Trophoblast cell (in vitro differentiated cells and primary cell): ENCODE results near the gene CD163.

ENCODE experiments used
- DNase-seq, 2 donors: peaks; one replicate each; pipeline ENCODE4 v3.0.0-alpha.2; 2016
- H2AFZ ChIP-seq: 2 replicates; pipeline ENCODE4 v1.6.1; 2013; ENCODE audit warnings: low read length, moderate library complexity, mild to moderate bottlenecking; ENCODE audit not compliant: insufficient read depth, poor library complexity
- H2AK5ac ChIP-seq: 2 replicates; pipeline ENCODE4 v1.6.1; 2013; ENCODE audit warnings: mild to moderate bottlenecking, low read length
- H2BK120ac ChIP-seq: 2 replicates; pipeline ENCODE4 v1.6.1; 2013; ENCODE audit warnings: low read length, mild to moderate bottlenecking, moderate library complexity; ENCODE audit not compliant: insufficient read depth, poor library complexity
- H2BK12ac ChIP-seq: 2 replicates; pipeline ENCODE4 v1.6.1; 2013; ENCODE audit warnings: mild to moderate bottlenecking, low read length, moderate library complexity
- H2BK5ac ChIP-seq: 2 replicates; pipeline ENCODE4 v1.6.1; 2013; ENCODE audit warnings: low read length, low read depth, moderate library complexity, mild to moderate bottlenecking; ENCODE audit not compliant: poor library complexity
- H3K14ac ChIP-seq: 2 replicates; pipeline ENCODE4 v1.6.1; 2013; ENCODE audit warnings: mild to moderate bottlenecking, low read length
- H3K18ac ChIP-seq: 2 replicates; pipeline ENCODE4 v1.6.1; 2013; ENCODE audit warnings: mild to moderate bottlenecking, low read length
- H3K23ac ChIP-seq: 2 replicates; pipeline ENCODE4 v1.6.1; 2013; ENCODE audit warnings: low read length
- H3K27ac ChIP-seq: 2 replicates; pipeline ENCODE4 v1.5.1; 2013; ENCODE audit warnings: low read depth, mild to moderate bottlenecking, inconsistent platforms, low read length, moderate library complexity
- H3K27me3 ChIP-seq: 2 replicates; pipeline ENCODE4 v1.6.1; 2013; ENCODE audit warnings: inconsistent platforms, mild to moderate bottlenecking, low read length, moderate library complexity; ENCODE audit not compliant: insufficient read depth
- H3K36me3 ChIP-seq, 2 experiments: 1 replicate in 1 of 2; 2 replicates in 1 of 2; pipeline ENCODE4 v1.6.1; 2013; ENCODE audit warnings: low read length in 2 of 2, mild to moderate bottlenecking in 2 of 2, moderate library complexity in 1 of 2; ENCODE audit not compliant: insufficient read depth in 2 of 2, control insufficient read depth in 1 of 2
- H3K4ac ChIP-seq: 2 replicates; pipeline ENCODE4 v1.6.1; 2013; ENCODE audit warnings: low read depth, mild to moderate bottlenecking, low read length, moderate library complexity
- H3K4me1 ChIP-seq, 2 experiments: 1 replicate in 1 of 2; 2 replicates in 1 of 2; pipeline ENCODE4 v1.6.1; 2013; ENCODE audit warnings: low read length in 2 of 2, mild to moderate bottlenecking in 2 of 2, moderate library complexity in 1 of 2; ENCODE audit not compliant: insufficient read depth in 2 of 2, control insufficient read depth in 1 of 2
- H3K4me2 ChIP-seq: 2 replicates; pipeline ENCODE4 v1.6.1; 2013; ENCODE audit warnings: inconsistent platforms, mild to moderate bottlenecking, low read length, moderate library complexity
- H3K4me3 ChIP-seq: 2 replicates; pipeline ENCODE4 v1.5.1; 2013; ENCODE audit warnings: mild to moderate bottlenecking, low read depth, low read length, inconsistent platforms
- H3K79me1 ChIP-seq: one replicate; pipeline ENCODE4 v1.6.1; 2013; ENCODE audit warnings: low read length
- H3K79me2 ChIP-seq: 2 replicates; pipeline ENCODE4 v1.6.1; 2013; ENCODE audit warnings: low read length, mild to moderate bottlenecking; ENCODE audit not compliant: control insufficient read depth, insufficient read depth, poor library complexity
- H3K9ac ChIP-seq: 2 replicates; pipeline ENCODE4 v1.6.1; 2013; ENCODE audit warnings: mild to moderate bottlenecking, low read length
- H3K9me3 ChIP-seq: 2 replicates; pipeline ENCODE4 v1.6.1; 2013; ENCODE audit warnings: low read depth, mild to moderate bottlenecking, control low read depth, inconsistent platforms, low read length; ENCODE audit not compliant: insufficient read depth
- H4K12ac ChIP-seq: 2 replicates; pipeline ENCODE4 v1.6.1; 2013; ENCODE audit warnings: low read depth, mild to moderate bottlenecking, low read length, moderate library complexity
- H4K8ac ChIP-seq: 2 replicates; pipeline ENCODE4 v1.6.1; 2013; ENCODE audit warnings: low read depth, mild to moderate bottlenecking, low read length, moderate library complexity
- H4K91ac ChIP-seq: one replicate; pipeline ENCODE4 v1.6.1; 2013; ENCODE audit warnings: low read depth, mild to moderate bottlenecking, low read length, moderate library complexity
- WGBS: extraction: QIAGEN DNeasy Blood & Tissue Kit; methylation state at CpG from one replicate; pipeline ENCODE4 v1.1.7; 2013; ENCODE audit warnings: missing lambda C conversion rate; ENCODE audit not compliant: insufficient read length, insufficient coverage; ENCODE audit errors: extremely low coverage; 5-methylcytosine and 5-hydroxymethylcytosine counted together

CD163 gene

GRCh38 chr12:7459973-7460372, 43.6 kb downstream of the CD163 start:
- H4K91ac ChIP-seq: no peak overlapping the region
- H2BK120ac ChIP-seq: no peak overlapping the region
- no peak overlapping the region for H3K14ac ChIP-seq
- H3K27ac ChIP-seq: no peak overlapping the region
- no peak for DNase-seq
- no peak overlapping the region for H3K23ac ChIP-seq
- no peak overlapping the region for H3K18ac ChIP-seq
- no peak overlapping the region for H4K12ac ChIP-seq
- H3K4me1 ChIP-seq: no peaks in the 10 kb centered on the region
- no peak overlapping the region for H3K9ac ChIP-seq
- H2BK12ac ChIP-seq: no peak overlapping the region
- no peak overlapping the region for H2BK5ac ChIP-seq
- no peaks in the 10 kb centered on the region for H3K9me3 ChIP-seq
- no peak overlapping the region for H2AK5ac ChIP-seq
- no peak overlapping the region for H3K4me3 ChIP-seq
- H3K79me2 ChIP-seq: no peaks in the 10 kb centered on the region
- WGBS: no CpG with 5 or more reads among the region's 3 CpGs
- H3K79me1 ChIP-seq: no peaks in the 10 kb centered on the region
- no peaks in the 10 kb centered on the region for H3K27me3 ChIP-seq
- no peaks in the 10 kb centered on the region for H3K36me3 ChIP-seq
- H3K4me2 ChIP-seq: no peak overlapping the region
- no peak overlapping the region for H3K4ac ChIP-seq
- H2AFZ ChIP-seq: no peak overlapping the region
- no peak overlapping the region for H4K8ac ChIP-seq

DNA sequence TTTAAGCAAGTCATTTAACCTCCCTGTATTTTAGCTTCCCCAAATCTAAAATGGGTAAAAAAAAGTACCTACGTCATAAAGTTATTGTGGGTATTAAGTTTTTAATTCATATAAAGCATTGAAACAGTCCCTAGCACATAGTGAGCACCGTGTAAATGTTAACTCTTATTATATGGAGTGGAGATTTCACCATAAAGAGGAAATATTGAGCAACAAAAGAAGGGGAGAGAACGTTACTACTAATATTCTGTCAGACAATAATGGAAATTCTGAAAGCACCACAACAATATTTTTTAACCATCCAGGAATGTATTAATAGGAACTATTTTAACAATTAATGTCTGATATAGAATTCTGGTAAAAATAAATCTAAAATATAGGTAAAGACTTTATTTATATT, 51.8 kb downstream of the CD163 start:
- no peak overlapping the region for H2BK120ac ChIP-seq
- no peak overlapping the region for H3K4me2 ChIP-seq
- H2BK12ac ChIP-seq: no peak overlapping the region
- no peak for DNase-seq
- H3K4ac ChIP-seq: no peak overlapping the region
- H4K12ac ChIP-seq: no peak overlapping the region
- H3K27ac ChIP-seq: no peak overlapping the region
- no peak overlapping the region for H4K8ac ChIP-seq
- H3K14ac ChIP-seq: no peak overlapping the region
- H4K91ac ChIP-seq: no peak overlapping the region
- no peak overlapping the region for H3K23ac ChIP-seq
- H3K79me1 ChIP-seq: no peaks in the 10 kb centered on the region
- WGBS: no CpG with 5 or more reads among the region's 3 CpGs
- no peak overlapping the region for H2BK5ac ChIP-seq
- no peaks in the 10 kb centered on the region for H3K79me2 ChIP-seq
- H3K27me3 ChIP-seq: no peaks in the 10 kb centered on the region
- H2AK5ac ChIP-seq: no peak overlapping the region
- no peak overlapping the region for H3K18ac ChIP-seq
- no peak overlapping the region for H3K9ac ChIP-seq
- H3K36me3 ChIP-seq: no peaks in the 10 kb centered on the region
- H3K9me3 ChIP-seq: peaks cover 1% of the 10 kb centered on the region
- no peaks in the 10 kb centered on the region for H3K4me1 ChIP-seq
- no peak overlapping the region for H3K4me3 ChIP-seq
- no peak overlapping the region for H2AFZ ChIP-seq

GRCh38 chr12:7450667-7451066, 52.9 kb downstream of the CD163 start:
- no peak overlapping the region for H3K4me3 ChIP-seq
- no peak overlapping the region for H2BK5ac ChIP-seq

GRCh38 chr12:7448099-7448498, 55.5 kb downstream of the CD163 start:
- Histone ChIP-seq H3K27me3 (no peaks in the 10 kb centered on the region), H4K91ac (no peak overlapping the region), H2BK120ac (no peak overlapping the region), H3K18ac (no peak overlapping the region), H3K79me2 (no peaks in the 10 kb centered on the region), H2BK5ac (no peak overlapping the region), H3K36me3 (no peaks in the 10 kb centered on the region), H3K4me1 (no peaks in the 10 kb centered on the region), H2BK12ac (no peak overlapping the region), H3K4ac (no peak overlapping the region), H3K9me3 (peaks cover 1% of the 10 kb centered on the region), H3K9ac (no peak overlapping the region), H3K79me1 (no peaks in the 10 kb centered on the region), H3K4me2 (no peak overlapping the region), H3K23ac (no peak overlapping the region), H2AK5ac (no peak overlapping the region), H3K27ac (no peak overlapping the region), H3K14ac (no peak overlapping the region), H4K12ac (no peak overlapping the region), H3K4me3 (no peak overlapping the region), H4K8ac (no peak overlapping the region), H2AFZ (no peak overlapping the region)
- no CpG with 5 or more reads among the region's 1 CpG for WGBS
- DNase-seq: no peak

More at GRCh38 chr12:7450667-7451066, 52.9 kb downstream of the CD163 start:
- no peak overlapping the region for H3K4ac ChIP-seq
- H3K4me2 ChIP-seq: no peak overlapping the region
- H2BK120ac ChIP-seq: no peak overlapping the region
- no peaks in the 10 kb centered on the region for H3K36me3 ChIP-seq
- peaks cover 1% of the 10 kb centered on the region for H3K9me3 ChIP-seq
- no peak overlapping the region for H4K91ac ChIP-seq
- no peak overlapping the region for H3K18ac ChIP-seq
- DNase-seq: no peak
- H2AFZ ChIP-seq: no peak overlapping the region
- no peak overlapping the region for H3K23ac ChIP-seq
- H3K79me1 ChIP-seq: no peaks in the 10 kb centered on the region
- H4K8ac ChIP-seq: no peak overlapping the region
- H2BK12ac ChIP-seq: no peak overlapping the region
- no peaks in the 10 kb centered on the region for H3K27me3 ChIP-seq
- WGBS: no CpG with 5 or more reads among the region's 7 CpGs
- H3K9ac ChIP-seq: no peak overlapping the region
- no peaks in the 10 kb centered on the region for H3K4me1 ChIP-seq
- no peaks in the 10 kb centered on the region for H3K79me2 ChIP-seq
- H3K27ac ChIP-seq: no peak overlapping the region
- H2AK5ac ChIP-seq: no peak overlapping the region
- H4K12ac ChIP-seq: no peak overlapping the region
- H3K14ac ChIP-seq: no peak overlapping the region
